Hepatocyte (in vitro differentiated cells): ENCODE results near the gene PTPRD. TPM values are rescaled to one million over a fixed set of nuclear protein-coding genes. Genes with fewer than 3 reads are reported as not detected.

ENCODE experiments used
- DNase-seq: peaks from one replicate; pipeline ENCODE4 v3.0.0-alpha.2; 2016; ENCODE audit warnings: low spot score
- H2AFZ ChIP-seq: fragments of 200-600 bp; sonication (generic); 2 replicates; pipeline ENCODE4 v1.6.0; 2016; ENCODE audit warnings: antibody characterized with exemption, mild to moderate bottlenecking
- H3K27ac ChIP-seq: fragments of 200-600 bp; sonication (generic); 2 replicates; pipeline ENCODE4 v1.5.1; 2016; ENCODE audit warnings: mild to moderate bottlenecking
- H3K27me3 ChIP-seq: fragments of 200-600 bp; sonication (generic); 2 replicates; pipeline ENCODE4 v1.6.1; 2016
- H3K36me3 ChIP-seq: fragments of 200-600 bp; sonication (generic); replicated peaks from 2 replicates; pipeline ENCODE4 v1.5.1; 2016; ENCODE audit warnings: low read depth; ENCODE audit not compliant: insufficient read depth
- H3K4me1 ChIP-seq: fragments of 200-600 bp; sonication (generic); 2 replicates; pipeline ENCODE4 v1.5.1; 2016; ENCODE audit warnings: mild to moderate bottlenecking, moderate library complexity; ENCODE audit not compliant: insufficient read depth
- H3K4me2 ChIP-seq: fragments of 200-600 bp; sonication (generic); 2 replicates; pipeline ENCODE4 v1.6.0; 2016
- H3K4me3 ChIP-seq: fragments of 200-600 bp; sonication (generic); 2 replicates; pipeline ENCODE4 v1.5.1; 2016; ENCODE audit warnings: mild to moderate bottlenecking
- H3K79me2 ChIP-seq: fragments of 200-600 bp; sonication (generic); 2 replicates; pipeline ENCODE4 v1.6.0; 2017; ENCODE audit warnings: mild to moderate bottlenecking
- H3K9me2 ChIP-seq: fragments of 200-600 bp; sonication (generic); replicated peaks from 2 replicates; pipeline ENCODE4 v1.6.0; 2017; ENCODE audit warnings: mild to moderate bottlenecking; ENCODE audit not compliant: insufficient read depth
- H3K9me3 ChIP-seq: fragments of 200-600 bp; sonication (generic); 2 replicates; pipeline ENCODE4 v1.5.1; 2016; ENCODE audit warnings: low read depth, mild to moderate bottlenecking
- H4K20me1 ChIP-seq: fragments of 200-600 bp; sonication (generic); 2 replicates; pipeline ENCODE4 v1.6.0; 2016; ENCODE audit warnings: mild to moderate bottlenecking; ENCODE audit not compliant: insufficient read depth, poor library complexity, severe bottlenecking
- EZH2 ChIP-seq: fragments of 200-600 bp; sonication (generic); IDR thresholded peaks from 2 replicates; pipeline ENCODE4 v1.6.1; 2016; ENCODE audit warnings: antibody characterized with exemption, mild to moderate bottlenecking, borderline replicate concordance
- EZH2phosphoT487 ChIP-seq: fragments of 200-600 bp; sonication (generic); IDR thresholded peaks from one replicate; pipeline ENCODE4 v1.6.1; 2018; ENCODE audit warnings: antibody characterized with exemption, mild to moderate bottlenecking, low read depth, moderate library complexity; ENCODE audit not compliant: unreplicated experiment, severe bottlenecking
- WGBS: methylation state at CpG from one replicate; pipeline ENCODE4 v1.1.6; 2016; ENCODE audit warnings: low lambda C conversion rate; ENCODE audit errors: missing lambda C conversion rate; 5-methylcytosine and 5-hydroxymethylcytosine counted together
- polyA plus RNA-seq: library from polyadenylated mRNA; unstranded; fragments of >200 nt; fragmentation: Nextera tagmentation; extraction: Ambion mirVana; gene quantifications from 2 replicates; pipeline ENCODE4 v1.2.1, GENCODE V29; 2016
- total RNA-seq: library from RNA; depleted of rRNA; stranded (reverse); fragments of >200 nt; gene quantifications from 2 replicates; pipeline ENCODE4 v1.2.3, GENCODE V29; 2014
- TF ChIP-seq, protein P1 (sequence below): fragments of 200-600 bp; sonication (generic); IDR thresholded peaks from 2 replicates; pipeline ENCODE4 v1.5.1; 2016; ENCODE audit warnings: antibody characterized with exemption, mild to moderate bottlenecking; ENCODE audit not compliant: poor library complexity

The PTPRD gene
- total and polyA plus RNA-seq, 2 experiments from 2014 or later = 6.5 to 77.6 TPM

DNA sequence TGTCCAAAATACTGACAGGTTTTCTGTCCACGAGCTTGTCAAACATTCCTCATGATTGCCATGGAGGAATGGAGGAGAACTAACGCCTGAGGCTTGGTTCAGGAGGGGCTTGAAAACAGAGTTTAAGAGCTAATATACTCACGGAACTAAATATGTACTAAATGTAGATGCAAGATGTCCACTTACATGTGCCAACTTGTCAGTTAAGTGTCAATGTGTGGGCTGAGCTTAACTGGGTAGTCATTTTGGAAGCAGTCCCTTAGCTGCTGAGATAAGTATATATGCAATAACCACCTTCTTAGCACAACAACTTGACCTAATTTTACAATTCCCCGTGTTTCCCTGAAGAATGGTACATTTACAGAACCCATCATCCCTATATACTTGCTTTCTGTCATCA lies 176.0 kb downstream of the PTPRD start:
- Histone ChIP-seq H3K4me1 (no peaks in the 10 kb centered on the region), H2AFZ (no peak overlapping the region)
- 73% methylated on average over 4 of the region's 4 CpGs for WGBS

DNA sequence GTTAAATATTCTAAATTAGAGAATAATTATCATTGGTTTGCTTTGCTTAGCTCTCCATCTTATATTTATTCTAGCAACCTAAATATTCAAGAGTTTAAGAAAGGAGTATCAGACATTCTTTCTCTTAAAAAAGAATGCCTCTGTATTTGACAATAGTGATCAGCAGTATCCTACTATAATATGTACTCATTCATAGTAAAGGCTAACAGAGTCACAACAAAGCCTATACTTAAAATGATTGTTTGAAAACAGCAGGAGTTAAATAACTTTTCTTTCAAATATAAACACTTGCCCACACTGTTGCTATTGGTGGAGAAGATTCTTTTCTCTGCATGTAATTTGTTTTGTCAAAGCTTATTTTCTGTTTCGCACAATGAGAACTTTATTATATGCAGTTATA lies 178.4 kb downstream of the PTPRD start:
- no peaks in the 10 kb centered on the region for H3K4me1 ChIP-seq
- H4K20me1 ChIP-seq = no peaks in the 10 kb centered on the region
- no peaks in the 10 kb centered on the region for H3K79me2 ChIP-seq
- no peaks in the 10 kb centered on the region for H3K9me2 ChIP-seq
- no peak overlapping the region for H2AFZ ChIP-seq
- no peaks in the 10 kb centered on the region for H3K36me3 ChIP-seq
- no peak overlapping the region for H3K27ac ChIP-seq
- H3K9me3 ChIP-seq = no peaks in the 10 kb centered on the region
- WGBS = 92% methylated on average over 1 of the region's 1 CpG
- no peak overlapping the region for H3K4me3 ChIP-seq
- H3K27me3 ChIP-seq = no peaks in the 10 kb centered on the region
- DNase-seq = no peak
- no peak overlapping the region for H3K4me2 ChIP-seq
- TF ChIP-seq EZH2phosphoT487 (no peak), EZH2 (no peak)
- TF ChIP-seq, protein P1, sequence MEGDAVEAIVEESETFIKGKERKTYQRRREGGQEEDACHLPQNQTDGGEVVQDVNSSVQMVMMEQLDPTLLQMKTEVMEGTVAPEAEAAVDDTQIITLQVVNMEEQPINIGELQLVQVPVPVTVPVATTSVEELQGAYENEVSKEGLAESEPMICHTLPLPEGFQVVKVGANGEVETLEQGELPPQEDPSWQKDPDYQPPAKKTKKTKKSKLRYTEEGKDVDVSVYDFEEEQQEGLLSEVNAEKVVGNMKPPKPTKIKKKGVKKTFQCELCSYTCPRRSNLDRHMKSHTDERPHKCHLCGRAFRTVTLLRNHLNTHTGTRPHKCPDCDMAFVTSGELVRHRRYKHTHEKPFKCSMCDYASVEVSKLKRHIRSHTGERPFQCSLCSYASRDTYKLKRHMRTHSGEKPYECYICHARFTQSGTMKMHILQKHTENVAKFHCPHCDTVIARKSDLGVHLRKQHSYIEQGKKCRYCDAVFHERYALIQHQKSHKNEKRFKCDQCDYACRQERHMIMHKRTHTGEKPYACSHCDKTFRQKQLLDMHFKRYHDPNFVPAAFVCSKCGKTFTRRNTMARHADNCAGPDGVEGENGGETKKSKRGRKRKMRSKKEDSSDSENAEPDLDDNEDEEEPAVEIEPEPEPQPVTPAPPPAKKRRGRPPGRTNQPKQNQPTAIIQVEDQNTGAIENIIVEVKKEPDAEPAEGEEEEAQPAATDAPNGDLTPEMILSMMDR = no peak

More for the DNA sequence above, 176.0 kb downstream of the PTPRD start:
- Histone ChIP-seq H3K9me3 (no peaks in the 10 kb centered on the region), H3K4me3 (no peak overlapping the region), H3K4me2 (no peak overlapping the region), H3K79me2 (no peaks in the 10 kb centered on the region), H3K9me2 (no peaks in the 10 kb centered on the region), H3K36me3 (no peaks in the 10 kb centered on the region), H3K27ac (no peak overlapping the region), H3K27me3 (no peaks in the 10 kb centered on the region), H4K20me1 (no peaks in the 10 kb centered on the region)
- TF ChIP-seq EZH2phosphoT487 = no peak
- no peak for TF ChIP-seq EZH2
- TF ChIP-seq, protein P1 = no peak
- DNase-seq = no peak

DNA sequence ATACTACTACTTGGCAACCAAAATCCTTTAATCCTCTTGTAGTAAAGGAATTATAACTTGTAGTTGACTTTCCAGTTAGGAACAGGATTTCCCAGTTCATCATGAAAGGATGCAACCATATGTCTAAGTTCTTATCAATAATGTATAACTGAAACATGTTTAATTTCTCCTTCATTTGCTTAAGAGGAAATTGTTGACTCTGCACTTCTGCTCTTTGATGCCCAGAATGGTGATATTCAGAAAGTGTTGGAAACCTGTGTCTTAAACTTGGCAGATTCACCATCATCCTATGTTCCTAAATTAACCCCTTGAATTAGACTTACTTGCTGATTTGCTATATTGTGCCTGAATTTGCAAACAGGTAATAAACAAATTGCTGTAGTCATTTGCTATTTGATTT lies 201.5 kb downstream of the PTPRD start:
- Histone ChIP-seq H3K27me3 (no peaks in the 10 kb centered on the region), H3K9me2 (no peaks in the 10 kb centered on the region), H3K4me1 (no peaks in the 10 kb centered on the region), H2AFZ (no peak overlapping the region), H4K20me1 (no peaks in the 10 kb centered on the region), H3K36me3 (no peaks in the 10 kb centered on the region), H3K27ac (no peak overlapping the region), H3K79me2 (no peaks in the 10 kb centered on the region), H3K4me3 (no peak overlapping the region), H3K4me2 (no peak overlapping the region), H3K9me3 (no peaks in the 10 kb centered on the region)
- DNase-seq = no peak
- TF ChIP-seq EZH2phosphoT487 = no peak
- TF ChIP-seq EZH2 = no peak
- TF ChIP-seq, protein P1 = no peak

DNA sequence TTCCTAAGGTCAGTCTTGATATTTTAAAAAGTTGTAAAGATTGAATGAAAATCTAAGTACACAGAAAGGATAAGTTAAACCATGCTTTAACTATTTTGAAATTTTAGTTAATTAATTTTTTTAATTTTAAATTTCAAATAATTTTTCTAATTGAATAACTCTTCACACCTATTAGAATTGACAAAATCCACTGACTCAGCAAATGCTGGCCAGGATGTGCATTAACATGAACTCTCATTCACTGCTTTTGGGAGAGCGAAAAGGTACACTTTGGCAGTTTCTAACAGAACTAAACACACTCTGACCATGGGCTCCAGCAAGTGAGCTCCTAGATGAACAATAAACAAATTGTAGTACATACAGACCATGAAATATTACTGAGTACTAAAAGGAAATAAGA lies 209.5 kb downstream of the PTPRD start:
- no peaks in the 10 kb centered on the region for H3K27me3 ChIP-seq
- no peak overlapping the region for H3K27ac ChIP-seq
- H3K4me3 ChIP-seq = no peak overlapping the region
- no peak overlapping the region for H3K4me2 ChIP-seq
- TF ChIP-seq EZH2phosphoT487 (no peak), EZH2 (no peak)
- TF ChIP-seq, protein P1 = no peak
- 90% methylated on average over 1 of the region's 1 CpG for WGBS
- no peaks in the 10 kb centered on the region for H3K9me3 ChIP-seq
- H4K20me1 ChIP-seq = no peaks in the 10 kb centered on the region
- no peaks in the 10 kb centered on the region for H3K9me2 ChIP-seq
- no peak for DNase-seq
- H3K36me3 ChIP-seq = no peaks in the 10 kb centered on the region
- no peaks in the 10 kb centered on the region for H3K4me1 ChIP-seq
- H2AFZ ChIP-seq = no peak overlapping the region
- no peaks in the 10 kb centered on the region for H3K79me2 ChIP-seq
